ENCODE measurements around the gene FRMPD4.
A peak's percentile ranks its signal among the peaks of the same experiment; 100 is the strongest.

Gene FRMPD4

DNA sequence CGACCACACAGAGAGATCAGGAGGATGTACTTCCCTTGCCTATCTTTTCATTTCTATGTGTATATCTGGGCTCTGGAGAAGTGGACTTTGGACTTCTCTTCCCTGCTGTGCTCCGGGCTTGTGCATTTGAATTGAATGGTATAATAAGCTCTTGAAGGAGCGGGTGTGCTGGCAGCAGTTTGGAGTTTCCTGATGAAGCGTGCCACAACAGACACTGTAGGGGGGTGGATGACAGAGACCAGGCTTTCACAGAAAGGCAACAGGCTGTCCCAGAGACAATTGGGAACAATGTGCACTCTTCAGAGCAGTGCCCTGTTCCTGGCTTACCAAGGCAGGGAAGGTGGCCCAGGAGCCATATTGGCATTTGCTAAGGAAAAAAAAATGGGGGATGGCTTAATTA, 170.1 kb downstream of the FRMPD4 start:
- TF ChIP-seq, protein P1, sequence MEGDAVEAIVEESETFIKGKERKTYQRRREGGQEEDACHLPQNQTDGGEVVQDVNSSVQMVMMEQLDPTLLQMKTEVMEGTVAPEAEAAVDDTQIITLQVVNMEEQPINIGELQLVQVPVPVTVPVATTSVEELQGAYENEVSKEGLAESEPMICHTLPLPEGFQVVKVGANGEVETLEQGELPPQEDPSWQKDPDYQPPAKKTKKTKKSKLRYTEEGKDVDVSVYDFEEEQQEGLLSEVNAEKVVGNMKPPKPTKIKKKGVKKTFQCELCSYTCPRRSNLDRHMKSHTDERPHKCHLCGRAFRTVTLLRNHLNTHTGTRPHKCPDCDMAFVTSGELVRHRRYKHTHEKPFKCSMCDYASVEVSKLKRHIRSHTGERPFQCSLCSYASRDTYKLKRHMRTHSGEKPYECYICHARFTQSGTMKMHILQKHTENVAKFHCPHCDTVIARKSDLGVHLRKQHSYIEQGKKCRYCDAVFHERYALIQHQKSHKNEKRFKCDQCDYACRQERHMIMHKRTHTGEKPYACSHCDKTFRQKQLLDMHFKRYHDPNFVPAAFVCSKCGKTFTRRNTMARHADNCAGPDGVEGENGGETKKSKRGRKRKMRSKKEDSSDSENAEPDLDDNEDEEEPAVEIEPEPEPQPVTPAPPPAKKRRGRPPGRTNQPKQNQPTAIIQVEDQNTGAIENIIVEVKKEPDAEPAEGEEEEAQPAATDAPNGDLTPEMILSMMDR (IDR thresholded peaks at IDR 0.05; ENCODE audit: insufficient read depth, low read depth, low read length, missing control alignments), result no peak
- DNase-seq (ENCODE audit: low read depth), result no peak
- H3K4me3 ChIP-seq (ENCODE audit: low read length), result no peak overlapping the region

DNA sequence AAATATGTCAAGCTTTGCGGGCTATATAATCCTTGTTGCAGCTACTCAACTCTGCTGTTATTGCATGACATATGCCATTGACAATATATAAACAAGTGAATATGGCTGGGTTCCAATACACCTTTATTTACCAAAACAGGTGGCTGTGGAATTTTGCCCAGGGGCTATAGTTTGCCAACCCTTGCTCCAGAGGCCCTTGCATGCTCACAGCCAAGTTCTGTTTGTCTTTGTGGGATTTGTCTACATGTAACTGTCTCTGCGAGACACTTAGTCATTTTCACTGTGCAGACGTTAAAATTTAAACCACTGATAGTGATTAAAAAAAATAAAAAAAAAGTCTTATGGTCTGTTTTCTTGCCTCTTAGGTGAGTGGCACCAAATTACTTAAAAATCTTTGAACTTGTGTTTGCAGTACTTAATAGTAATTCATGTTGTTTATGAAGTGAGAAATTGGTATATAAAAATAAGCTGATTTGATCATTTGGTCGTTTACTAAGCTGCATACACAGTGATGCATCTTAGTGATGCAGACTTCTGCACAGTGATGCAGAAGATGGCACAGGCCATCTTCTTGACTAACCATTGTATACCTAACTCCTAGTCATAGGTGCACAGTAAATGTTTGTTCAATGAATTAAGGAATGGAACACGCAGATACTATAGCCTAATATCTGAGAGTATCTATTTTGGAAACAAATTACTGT, 170.9 kb downstream of the FRMPD4 start:
- no peak overlapping the region for H3K4me3 ChIP-seq (ENCODE audit: low read length)
- DNase-seq (ENCODE audit: low read depth), result peak; percentile 19
- TF ChIP-seq, protein P1 (IDR thresholded peaks at IDR 0.05; ENCODE audit: insufficient read depth, low read depth, low read length, missing control alignments), result no peak

- TF ChIP-seq, protein P1 (IDR thresholded peaks at IDR 0.05; ENCODE audit: insufficient read depth, low read depth, low read length, missing control alignments), result no peak
- DNase-seq (ENCODE audit: low read depth), result no peak
- no peak overlapping the region for H3K4me3 ChIP-seq (ENCODE audit: low read length)
Observed at GRCh38 chrX:12309744-12310076, 171.4 kb downstream of the FRMPD4 start.

- no peak overlapping the region for H3K4me3 ChIP-seq (ENCODE audit: low read length)
- no peak for DNase-seq (ENCODE audit: low read depth)
- TF ChIP-seq, protein P1 (IDR thresholded peaks at IDR 0.05; ENCODE audit: insufficient read depth, low read depth, low read length, missing control alignments), result no peak
Observed at GRCh38 chrX:12314651-12315050, 176.4 kb downstream of the FRMPD4 start.

DNA sequence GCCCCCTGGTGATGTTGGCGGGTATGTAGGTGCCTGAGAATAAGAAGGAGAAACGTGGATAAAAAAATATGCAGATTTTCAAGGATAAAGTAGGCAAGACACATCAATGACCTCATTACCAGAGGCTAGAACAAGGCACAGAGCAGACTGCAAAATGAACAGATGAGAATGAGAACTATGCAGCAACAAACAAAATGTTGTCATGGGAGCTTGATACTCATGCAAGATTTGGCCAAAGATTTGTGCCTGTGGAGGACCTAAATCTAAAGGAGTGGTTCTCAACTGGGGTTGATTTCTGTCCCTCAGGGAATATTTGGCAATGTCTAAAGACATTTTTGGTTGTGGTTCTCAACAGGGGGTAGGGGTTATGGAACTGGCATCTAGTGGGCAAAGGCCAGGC, 177.3 kb downstream of the FRMPD4 start:
- DNase-seq (ENCODE audit: low read depth), result no peak
- TF ChIP-seq, protein P1 (IDR thresholded peaks at IDR 0.05; ENCODE audit: insufficient read depth, low read depth, low read length, missing control alignments), result no peak
- H3K4me3 ChIP-seq (ENCODE audit: low read length), result no peak overlapping the region

- no peak for DNase-seq (ENCODE audit: low read depth)
- H3K4me3 ChIP-seq (ENCODE audit: low read length), result no peak overlapping the region
- TF ChIP-seq, protein P1 (IDR thresholded peaks at IDR 0.05; ENCODE audit: insufficient read depth, low read depth, low read length, missing control alignments), result no peak
Observed at GRCh38 chrX:12319003-12319519, 180.8 kb downstream of the FRMPD4 start.

DNA sequence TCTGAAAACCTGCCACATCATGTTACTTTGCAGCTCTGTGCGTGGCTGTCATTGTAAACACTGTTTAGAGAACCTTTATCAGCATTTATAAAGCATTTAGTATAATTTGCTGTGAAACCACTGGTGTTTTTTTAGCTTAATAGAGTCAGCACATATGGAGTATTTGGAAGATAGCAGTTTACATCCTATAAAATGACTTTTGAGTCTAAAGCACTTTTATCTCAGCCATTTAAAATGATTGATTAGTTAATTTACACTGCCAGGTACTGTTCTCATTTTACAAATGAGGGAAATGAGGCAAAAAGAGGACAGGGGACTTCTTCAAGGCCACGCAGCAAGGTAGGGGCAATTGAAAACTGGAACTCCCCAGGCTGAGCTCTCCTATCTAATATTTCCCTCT, 181.7 kb downstream of the FRMPD4 start:
- no peak for DNase-seq (ENCODE audit: low read depth)
- H3K4me3 ChIP-seq (ENCODE audit: low read length), result no peak overlapping the region
- TF ChIP-seq, protein P1 (IDR thresholded peaks at IDR 0.05; ENCODE audit: insufficient read depth, low read depth, low read length, missing control alignments), result no peak
